Stimulated activated effector memory CD8-positive, alpha-beta T cell treated with anti-CD3 and anti-CD28 coated beads, Interleukin-12 subunit alpha, Interleukin-12 subunit beta, amount 100 ng/mL, for 72 hours (primary cell): ENCODE data around the gene KANK3.
"Not testable (repeated sequence)": the region's sequence is repeated elsewhere in the genome, so short reads cannot be mapped to it uniquely, and the experiment has no call there.

Source experiments
- ATAC-seq: fragments of 150-1000 bp; cut with Tn5 transposase; 2 replicates; pipeline ENCODE4 v1.10.0; 2021
- DNase-seq, 2 donors: peaks; one replicate each; pipeline ENCODE4 v3.0.0; 2021 to 2022; ENCODE audit warnings: low spot score in 2 of 2
- H3K27ac Mint-ChIP-seq: one replicate; pipeline ENCODE4 v1.8.0; 2022; ENCODE audit warnings: mild to moderate bottlenecking, mixed read lengths
- H3K36me3 Mint-ChIP-seq: one replicate; pipeline ENCODE4 v1.8.0; 2022; ENCODE audit warnings: mild to moderate bottlenecking, mixed read lengths
- H3K4me1 Mint-ChIP-seq: one replicate; pipeline ENCODE4 v1.8.0; 2022; ENCODE audit warnings: mixed read lengths
- H3K4me3 Mint-ChIP-seq: one replicate; pipeline ENCODE4 v1.8.0; 2022; ENCODE audit warnings: mild to moderate bottlenecking, mixed read lengths
- H3K9me3 Mint-ChIP-seq: one replicate; pipeline ENCODE4 v1.8.0; 2022; ENCODE audit warnings: mixed read lengths

Gene KANK3

DNA sequence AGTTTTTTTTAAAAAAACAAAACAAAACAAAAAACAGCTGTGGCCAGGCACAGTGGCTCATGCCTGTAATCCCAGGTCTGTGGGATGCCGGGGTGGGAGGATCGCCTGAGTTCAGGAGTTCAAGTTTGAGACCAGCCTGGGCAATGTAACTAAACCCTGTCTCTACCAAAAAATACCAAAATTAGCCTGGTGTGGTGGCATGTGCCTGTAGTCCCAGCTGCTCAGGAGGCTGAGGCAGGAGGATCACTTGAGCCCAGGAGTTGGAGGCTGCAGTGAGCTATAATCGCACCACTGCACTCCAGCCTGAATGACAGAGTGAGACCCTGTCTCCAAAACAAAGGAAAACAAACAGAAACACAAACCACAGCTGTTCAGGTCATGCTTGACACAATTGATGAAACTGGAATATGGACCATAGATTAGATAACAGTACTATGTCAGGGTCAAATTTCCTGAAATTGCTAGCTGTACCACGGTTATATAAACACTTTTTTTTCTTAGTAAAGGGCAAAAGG, 14.0 kb upstream of the KANK3 start:
- Mint-ChIP-seq H3K9me3 (peaks cover 4% of the 10 kb centered on the region), H3K4me3 (no peak overlapping the region), H3K36me3 (no peaks in the 10 kb centered on the region), H3K27ac (no peak overlapping the region), H3K4me1 (peaks cover 21% of the 10 kb centered on the region)
- DNase-seq, result no peak
- ATAC-seq, result no peak

DNA sequence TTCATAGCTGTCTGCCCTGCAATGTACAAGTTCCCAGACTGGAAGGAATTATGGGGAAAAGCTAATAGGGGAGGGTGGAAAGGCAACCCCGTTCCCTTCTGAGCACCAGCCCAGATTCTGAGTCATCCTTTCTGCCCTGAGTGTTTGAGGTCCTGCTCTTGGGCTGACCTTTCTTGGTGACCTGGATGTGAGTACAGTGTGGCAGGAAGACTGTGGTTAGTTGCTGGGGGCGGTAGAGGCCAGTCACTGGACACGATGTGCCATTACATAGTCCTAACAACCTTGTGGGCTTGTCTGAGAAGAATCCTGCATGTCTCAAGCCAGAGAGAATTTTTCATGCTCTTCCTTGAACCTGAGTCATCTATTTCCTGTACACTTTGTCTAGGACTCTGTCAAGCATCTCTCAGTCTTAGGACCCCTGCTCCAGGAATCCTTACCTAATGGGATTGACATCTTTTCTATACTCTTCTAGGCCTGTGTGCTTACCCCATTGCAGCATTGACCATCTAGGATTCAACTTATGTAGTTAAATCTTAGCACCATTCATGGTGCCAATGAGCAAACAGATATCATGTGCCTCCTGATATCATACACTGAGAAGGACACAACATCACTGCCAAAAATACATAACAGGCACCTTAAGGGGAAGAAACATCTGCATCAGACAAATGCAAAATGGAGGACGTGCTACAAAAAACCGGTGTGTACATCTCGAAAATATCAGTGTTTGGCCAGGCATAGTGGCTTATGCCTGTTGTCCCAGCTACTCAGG, 12.8 kb upstream of the KANK3 start:
- H3K4me1 Mint-ChIP-seq, result peaks cover 19% of the 10 kb centered on the region
- ATAC-seq (peak; percentile 87), DNase-seq (no peak)
- H3K4me3 Mint-ChIP-seq, result peak overlapping the region; percentile 5
- no peak overlapping the region for H3K27ac Mint-ChIP-seq
- no peaks in the 10 kb centered on the region for H3K36me3 Mint-ChIP-seq
- H3K9me3 Mint-ChIP-seq, result peaks cover 4% of the 10 kb centered on the region

DNA sequence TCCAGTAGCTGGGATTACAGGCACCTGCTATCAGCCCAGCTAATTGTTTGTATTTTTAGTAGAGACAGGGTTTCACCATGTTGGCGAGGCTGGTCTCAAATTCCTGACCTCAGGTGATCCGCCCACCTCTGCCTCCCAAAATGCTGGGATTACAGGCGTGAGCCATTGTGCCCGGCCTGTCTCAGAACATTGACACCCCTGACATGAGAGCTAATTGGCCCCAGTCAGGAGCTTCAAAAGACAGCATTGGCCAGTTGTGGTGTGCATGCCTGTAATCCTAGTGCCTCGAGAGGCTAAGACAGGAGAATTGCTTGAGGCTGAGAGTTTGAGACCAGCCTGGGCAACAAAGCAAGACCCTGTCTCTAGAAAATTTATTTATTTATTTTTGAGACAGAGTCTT, 9.8 kb upstream of the KANK3 start:
- H3K27ac Mint-ChIP-seq, H3K9me3 Mint-ChIP-seq, DNase-seq: not testable (repeated sequence)

DNA sequence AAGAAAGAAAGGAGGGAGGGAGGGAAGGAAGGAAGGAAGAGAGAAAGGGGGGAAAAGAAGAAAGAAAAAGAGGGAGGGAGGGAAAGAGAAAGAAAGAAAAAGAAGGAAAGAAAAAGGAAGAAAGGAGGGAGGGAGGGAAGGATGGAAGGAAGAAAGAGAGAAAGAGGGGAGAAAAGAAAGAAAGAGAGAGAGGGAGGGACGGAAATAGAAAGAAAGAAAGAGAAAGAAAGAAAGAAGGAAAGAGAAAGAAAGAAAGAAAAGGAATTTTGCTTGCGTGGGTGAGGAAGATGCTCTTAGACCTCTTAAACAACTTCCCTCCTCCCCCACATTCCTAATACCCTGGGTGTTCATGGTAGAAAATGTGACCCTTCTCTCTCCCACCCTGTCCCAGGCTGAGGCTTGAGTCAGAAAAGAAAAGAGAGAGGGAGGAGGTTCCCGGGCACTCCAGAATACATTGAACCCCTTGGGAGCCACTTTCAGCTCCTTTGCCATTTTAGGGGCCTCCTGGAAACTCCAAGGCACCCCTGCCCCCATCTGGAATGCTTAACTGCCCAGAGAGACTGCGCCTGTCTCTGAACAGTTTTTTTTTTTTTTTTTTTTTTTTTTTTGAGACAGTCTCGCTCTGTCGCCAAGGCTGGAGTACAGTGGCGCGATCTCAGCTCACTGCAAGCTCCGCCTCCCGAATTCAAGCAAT, 9.2 kb upstream of the KANK3 start:
- Mint-ChIP-seq H3K27ac (no peak overlapping the region), H3K36me3 (no peaks in the 10 kb centered on the region), H3K4me3 (peak overlapping the region; percentile 4), H3K9me3 (peaks cover 4% of the 10 kb centered on the region), H3K4me1 (peaks cover 19% of the 10 kb centered on the region)
- ATAC-seq, result no peak
- no peak for DNase-seq

More for the DNA sequence above, 9.8 kb upstream of the KANK3 start:
- H3K36me3 Mint-ChIP-seq, H3K4me3 Mint-ChIP-seq, ATAC-seq: not testable (repeated sequence)
- peaks cover 19% of the 10 kb centered on the region for H3K4me1 Mint-ChIP-seq

DNA sequence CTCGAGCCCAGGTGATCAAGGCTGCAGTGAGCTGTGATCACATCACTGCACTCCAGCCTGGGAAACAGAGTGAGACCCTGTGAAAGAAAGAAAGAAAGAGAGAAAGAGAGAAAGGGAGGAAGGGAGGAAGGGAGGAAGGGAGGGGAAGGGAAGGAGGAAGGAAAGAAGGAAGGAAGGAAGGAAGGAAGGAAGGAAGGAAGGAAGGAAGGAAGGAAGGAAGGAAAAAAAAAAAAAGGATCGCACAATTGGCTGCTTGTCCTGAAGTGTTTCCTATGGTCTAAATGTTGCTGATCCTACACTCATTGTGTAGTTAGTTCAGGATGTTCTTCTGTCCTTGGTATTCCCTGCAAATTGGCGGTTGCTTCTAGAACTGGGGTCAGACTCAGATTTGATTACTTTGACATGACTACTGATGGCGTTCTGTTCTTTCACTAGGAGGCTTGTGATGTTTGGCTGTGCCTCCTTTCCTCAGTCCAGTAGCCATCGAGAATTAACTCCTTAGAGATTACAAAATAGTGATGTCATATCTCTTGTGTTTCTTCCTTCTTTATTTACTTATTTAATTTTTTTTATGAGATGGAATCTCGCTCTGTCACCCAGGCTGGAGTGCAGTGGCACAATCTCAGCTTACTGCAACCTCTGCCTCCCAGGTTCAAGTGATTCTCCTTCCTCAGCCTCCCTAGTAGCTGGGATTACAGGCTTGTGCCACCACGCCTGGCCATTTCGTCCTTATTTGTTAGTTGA, 6.7 kb upstream of the KANK3 start:
- not testable (repeated sequence) for H3K4me3 Mint-ChIP-seq, DNase-seq, ATAC-seq, H3K36me3 Mint-ChIP-seq, H3K9me3 Mint-ChIP-seq, H3K27ac Mint-ChIP-seq, H3K4me1 Mint-ChIP-seq

DNA sequence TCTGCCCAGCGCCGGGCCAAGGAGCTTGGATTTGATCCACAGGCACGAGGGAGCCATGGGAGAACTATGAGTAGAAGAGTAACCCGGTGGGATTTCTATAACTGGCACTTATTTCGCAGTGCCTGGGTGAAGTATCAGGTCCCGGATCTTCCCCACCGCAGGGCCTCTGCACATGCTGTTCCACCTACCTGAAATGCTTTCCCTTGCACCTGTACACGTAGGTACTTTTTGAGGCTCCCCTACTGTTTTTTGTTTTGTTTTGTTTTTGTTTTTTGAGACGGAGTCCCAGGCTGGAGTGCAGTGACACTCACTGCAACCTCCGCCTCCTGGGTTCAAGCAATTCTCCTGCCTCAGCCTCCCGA, 402 bp upstream of the KANK3 start:
- DNase-seq (no peak), ATAC-seq (peak; percentile 1)
- Mint-ChIP-seq H3K4me3 (peak overlapping the region; percentile 75), H3K27ac (no peak overlapping the region), H3K9me3 (no peaks in the 10 kb centered on the region), H3K4me1 (peaks cover 17% of the 10 kb centered on the region), H3K36me3 (no peaks in the 10 kb centered on the region)

DNA sequence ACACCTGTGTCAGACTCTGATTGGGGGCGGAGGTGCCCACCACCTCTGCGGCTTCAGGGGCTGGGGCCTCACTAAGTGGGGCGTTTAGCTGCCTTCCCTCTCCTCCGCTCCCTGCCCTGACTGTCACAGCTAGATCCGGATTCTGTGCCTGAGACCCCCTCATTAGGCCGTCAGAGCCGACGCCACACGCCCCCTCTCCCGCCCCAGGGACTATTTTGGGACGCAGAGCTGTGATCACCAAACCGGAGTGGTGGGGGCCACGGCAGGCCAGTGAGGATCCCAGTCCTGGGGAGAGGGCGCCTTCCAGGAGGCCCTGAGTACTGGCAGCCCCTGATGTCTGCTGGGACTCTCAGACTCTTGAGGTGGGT, 762 bp downstream of the KANK3 start:
- no peak for ATAC-seq
- peak overlapping the region; percentile 75 for H3K4me3 Mint-ChIP-seq
- H3K9me3 Mint-ChIP-seq, result no peaks in the 10 kb centered on the region

DNA sequence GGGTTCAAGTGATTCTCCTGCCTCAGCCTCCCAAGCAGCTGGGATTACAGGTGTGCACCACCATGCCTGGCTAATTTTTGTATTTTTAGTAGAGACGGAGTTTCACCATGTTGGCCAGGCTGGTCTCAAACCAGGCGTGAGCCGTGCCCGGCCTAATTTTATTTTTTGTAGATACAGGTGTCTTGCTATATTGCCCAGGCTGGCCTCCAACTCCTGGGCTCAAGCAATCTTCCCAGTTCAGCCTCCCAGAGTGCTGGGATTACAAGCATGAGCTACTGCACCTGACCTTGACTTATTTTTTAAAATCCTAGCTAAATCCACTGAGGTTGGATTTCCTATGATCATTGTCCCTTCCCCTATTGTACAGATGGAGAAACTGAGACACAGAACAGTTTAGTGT, 1.6 kb downstream of the KANK3 start:
- not testable (repeated sequence) for H3K9me3 Mint-ChIP-seq, DNase-seq
- peak overlapping the region; percentile 75 for H3K4me3 Mint-ChIP-seq

More for the DNA sequence above, 762 bp downstream of the KANK3 start:
- Mint-ChIP-seq H3K36me3 (no peaks in the 10 kb centered on the region), H3K27ac (no peak overlapping the region), H3K4me1 (peaks cover 17% of the 10 kb centered on the region)
- no peak for DNase-seq

DNA sequence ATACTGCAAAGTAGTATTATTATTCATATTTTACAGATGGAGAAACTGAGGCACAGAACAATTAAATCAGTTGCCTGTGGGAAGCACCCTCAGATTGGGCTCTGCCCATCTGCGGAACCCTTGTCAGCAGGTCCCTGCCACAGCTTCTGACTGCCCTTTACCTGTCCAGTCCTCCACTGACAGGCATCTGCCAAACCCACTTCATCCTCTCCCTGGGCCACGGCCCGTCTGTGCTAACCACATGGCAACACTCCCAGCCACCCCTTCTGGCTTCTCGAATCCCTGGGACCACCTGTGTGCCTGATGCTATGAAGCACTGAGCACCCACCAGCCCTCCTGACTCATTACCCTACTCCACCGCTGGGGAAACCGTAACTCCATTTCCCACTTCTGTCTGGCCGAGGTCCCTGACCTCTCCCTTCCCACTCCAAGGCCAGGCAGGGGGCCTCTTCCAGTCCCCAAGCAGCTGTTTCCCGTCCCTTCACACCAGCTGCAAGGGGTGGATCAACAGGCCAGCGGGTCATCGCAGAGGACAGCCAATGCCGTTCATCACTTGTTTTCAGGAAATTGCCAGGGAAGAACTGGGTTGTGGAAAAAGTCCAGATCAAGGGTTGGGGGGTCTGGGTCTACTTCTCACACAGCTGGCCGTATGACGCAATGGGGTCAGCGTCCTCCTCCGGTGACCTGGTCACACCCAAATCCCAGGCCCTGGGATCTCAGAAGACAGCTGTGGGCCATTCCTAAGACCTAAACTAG, 2.5 kb downstream of the KANK3 start:
- Mint-ChIP-seq H3K9me3 (no peaks in the 10 kb centered on the region), H3K27ac (peak overlapping the region; percentile 45), H3K4me3 (no peak overlapping the region), H3K36me3 (no peaks in the 10 kb centered on the region), H3K4me1 (peaks cover 17% of the 10 kb centered on the region)
- ATAC-seq, result no peak
- DNase-seq, result no peak

More for the DNA sequence above, 1.6 kb downstream of the KANK3 start:
- peaks cover 17% of the 10 kb centered on the region for H3K4me1 Mint-ChIP-seq
- H3K27ac Mint-ChIP-seq, H3K36me3 Mint-ChIP-seq, ATAC-seq: not testable (repeated sequence)

DNA sequence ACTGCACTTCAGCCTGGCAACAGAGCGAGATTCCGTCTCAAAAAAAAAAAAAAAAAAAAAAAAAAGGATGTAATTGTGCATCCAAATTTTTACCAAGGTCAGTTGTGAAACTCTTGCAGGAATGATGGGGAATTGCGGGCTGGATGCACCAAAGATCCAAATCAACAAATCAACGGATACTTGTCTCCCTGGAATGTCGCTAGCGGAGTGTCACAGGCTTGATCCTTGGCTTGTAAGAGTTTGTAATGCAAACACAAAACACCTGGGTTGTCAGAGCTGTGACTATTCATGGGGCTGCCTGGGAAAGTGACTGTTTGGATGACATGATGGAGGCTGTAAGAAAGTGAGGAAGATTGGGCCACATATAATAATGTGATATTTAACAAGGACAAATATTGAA, 4.2 kb downstream of the KANK3 start:
- DNase-seq (no peak), ATAC-seq (no peak)
- peaks cover 17% of the 10 kb centered on the region for H3K4me1 Mint-ChIP-seq
- H3K36me3 Mint-ChIP-seq, result no peaks in the 10 kb centered on the region
- H3K27ac Mint-ChIP-seq, result no peak overlapping the region
- H3K4me3 Mint-ChIP-seq, result no peak overlapping the region
- H3K9me3 Mint-ChIP-seq, result no peaks in the 10 kb centered on the region

DNA sequence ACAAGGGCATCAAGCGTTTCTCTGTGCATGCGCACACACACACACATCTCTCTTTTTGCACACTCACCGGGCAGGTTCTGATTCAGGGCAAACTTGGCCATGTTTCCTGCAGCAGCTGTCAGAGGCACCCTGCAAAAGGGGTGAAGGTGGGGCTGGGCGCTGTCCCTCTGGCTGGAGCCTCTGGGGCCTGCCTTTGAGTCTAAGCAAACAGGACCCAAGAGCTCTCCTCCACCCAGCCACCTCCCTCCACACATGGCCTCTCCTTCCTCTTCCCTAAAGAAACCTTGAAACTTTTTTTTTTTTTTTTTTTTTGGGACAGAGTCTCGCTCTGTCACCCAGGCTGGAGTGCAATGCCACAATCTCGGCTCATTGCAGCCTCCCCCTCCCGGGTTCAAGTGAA, 5.3 kb downstream of the KANK3 start:
- ATAC-seq, result no peak
- no peaks in the 10 kb centered on the region for H3K9me3 Mint-ChIP-seq
- no peak overlapping the region for H3K4me3 Mint-ChIP-seq
- no peaks in the 10 kb centered on the region for H3K36me3 Mint-ChIP-seq
- peaks cover 8% of the 10 kb centered on the region for H3K4me1 Mint-ChIP-seq
- H3K27ac Mint-ChIP-seq, result no peak overlapping the region
- DNase-seq, result no peak

DNA sequence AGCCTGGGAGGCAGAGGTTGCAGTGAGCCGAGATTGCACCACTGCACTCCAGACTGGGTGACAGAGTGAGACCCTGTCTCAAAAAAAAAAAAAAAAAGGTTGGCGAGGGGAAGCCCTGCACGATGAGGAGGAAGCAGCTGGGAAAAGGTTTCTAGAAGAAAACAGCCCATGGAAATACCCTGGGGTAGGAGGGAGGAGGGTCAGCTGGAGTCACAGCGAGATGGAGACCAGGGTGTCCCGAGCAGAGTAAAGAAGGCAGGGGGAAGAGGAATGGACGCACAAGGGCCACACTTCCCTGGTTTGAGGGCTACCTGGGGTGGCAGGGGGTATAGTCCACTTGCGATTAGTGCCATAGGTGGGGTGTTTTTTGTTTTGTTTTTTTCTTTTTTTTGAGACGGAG, 6.4 kb downstream of the KANK3 start:
- Mint-ChIP-seq H3K4me1 (peaks cover 8% of the 10 kb centered on the region), H3K36me3 (no peaks in the 10 kb centered on the region), H3K27ac (no peak overlapping the region), H3K9me3 (no peaks in the 10 kb centered on the region), H3K4me3 (no peak overlapping the region)
- DNase-seq (no peak), ATAC-seq (no peak)

DNA sequence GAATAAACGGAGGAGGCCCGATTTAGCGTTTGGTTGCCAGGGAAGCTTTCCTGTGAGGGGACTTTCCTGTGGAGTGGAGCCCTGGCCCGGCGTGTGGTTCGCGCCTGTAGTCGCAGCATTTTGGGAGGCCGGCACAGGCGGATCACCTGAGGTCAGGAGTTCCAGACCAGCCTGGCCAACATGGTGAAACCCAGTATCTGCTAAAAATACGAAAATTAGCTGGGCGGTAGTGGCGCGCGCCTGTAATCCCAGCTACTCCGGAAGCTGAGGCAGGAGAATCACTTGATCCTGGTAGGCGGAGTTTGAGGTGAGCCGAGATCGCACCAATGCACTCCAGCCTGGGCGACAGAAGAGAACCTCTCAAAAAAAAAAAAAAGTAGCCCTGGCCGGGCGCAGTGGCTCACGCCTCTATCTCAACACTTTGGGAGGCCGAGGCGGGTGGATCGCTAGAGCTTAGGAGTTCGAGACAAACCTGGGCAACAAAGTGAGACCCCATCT, 6.9 kb downstream of the KANK3 start:
- Mint-ChIP-seq H3K4me1 (peaks cover 8% of the 10 kb centered on the region), H3K36me3 (no peaks in the 10 kb centered on the region), H3K4me3 (peak overlapping the region; percentile 52), H3K27ac (no peak overlapping the region), H3K9me3 (no peaks in the 10 kb centered on the region)
- DNase-seq, result no peak
- ATAC-seq, result no peak

DNA sequence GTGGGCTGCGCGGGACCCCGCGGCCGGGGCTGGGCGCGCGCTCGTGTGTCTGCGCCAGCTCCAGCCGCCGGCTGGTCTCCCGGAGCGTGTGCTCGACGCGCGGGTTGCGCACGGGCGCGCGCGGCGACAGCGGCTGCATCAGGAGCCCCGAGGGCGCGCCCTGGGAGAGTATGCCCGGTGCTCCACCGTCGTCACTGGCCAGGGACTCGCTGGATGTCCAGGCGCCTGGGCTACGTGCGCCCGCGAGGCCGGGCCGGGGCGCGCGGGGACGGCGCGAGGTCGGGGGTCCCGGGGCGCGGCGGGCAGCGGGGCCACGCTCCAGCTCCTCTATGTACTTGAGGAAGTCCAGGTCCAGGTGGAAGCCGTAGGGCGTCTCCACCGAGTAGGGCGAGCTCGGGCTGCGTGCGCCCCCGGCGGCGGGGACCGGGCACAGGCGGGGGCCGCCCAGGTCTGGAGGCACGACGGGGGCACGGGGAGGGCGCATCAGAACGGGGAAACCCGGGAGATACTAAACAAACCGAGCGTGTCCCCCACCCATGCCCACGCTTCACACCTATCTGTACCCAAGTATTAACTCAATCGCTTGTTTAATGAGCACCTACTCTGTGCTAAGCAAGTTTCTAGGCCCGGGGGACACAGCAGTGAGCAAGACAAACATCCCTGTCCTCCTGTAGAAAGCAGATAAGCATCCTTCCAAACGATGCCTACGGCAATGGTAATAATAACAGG, 7.6 kb downstream of the KANK3 start:
- Mint-ChIP-seq H3K36me3 (no peaks in the 10 kb centered on the region), H3K4me1 (peaks cover 4% of the 10 kb centered on the region), H3K4me3 (peak overlapping the region; percentile 52), H3K27ac (no peak overlapping the region), H3K9me3 (no peaks in the 10 kb centered on the region)
- peak in 1 of 2 donors; percentile 65 for DNase-seq
- peak; percentile 77 for ATAC-seq
